Stomach (tissue), 9 donors: Measurements from ENCODE around the gene FBXL19. TPM values are rescaled to one million over a fixed set of nuclear protein-coding genes. Genes with fewer than 3 reads are reported as not detected.
"Not testable (repeated sequence)": the region's sequence is repeated elsewhere in the genome, so short reads cannot be mapped to it uniquely, and the experiment has no call there.

Experiments
- DNase-seq, 2 donors: peaks; one replicate each; pipeline versions ENCODE4 v3.0.0 to v3.0.0-alpha.2; 2013 to 2019
- H3K27ac ChIP-seq, 5 donors: fragments of 200-600 bp in 4 of 5; sonication (generic) in 4 of 5; one replicate each; pipeline ENCODE4 v1.5.1; 2013 to 2019; ENCODE audit warnings: mild to moderate bottlenecking in 1 of 5, moderate library complexity in 1 of 5
- H3K27me3 ChIP-seq, 3 donors: fragments of 200-600 bp; sonication (generic); one replicate each; pipeline ENCODE4 v1.5.1; 2017 to 2019; ENCODE audit warnings: mixed run types in 1 of 3
- H3K36me3 ChIP-seq, 4 donors: fragments of 200-600 bp; sonication (generic); 1 replicate in 3 of 4; 2 replicates in 1 of 4; pipeline ENCODE4 v1.5.1; 2016 to 2019
- H3K4me1 ChIP-seq, 4 donors: fragments of 200-600 bp; sonication (generic); one replicate each; pipeline ENCODE4 v1.5.1; 2016 to 2019
- H3K4me3 ChIP-seq, 4 donors: fragments of 200-600 bp; sonication (generic) in 3 of 4; one replicate each; pipeline ENCODE4 v1.5.1; 2016 to 2019; ENCODE audit warnings: mild to moderate bottlenecking in 1 of 4
- H3K9me3 ChIP-seq, 4 donors: fragments of 200-600 bp; sonication (generic); one replicate each; pipeline ENCODE4 v1.5.1; 2016 to 2019
- CTCF ChIP-seq, 7 experiments: fragments of 450-650 bp in 4 of 7; fragments of 200-600 bp in 3 of 7; sonication (generic) in 3 of 7; IDR thresholded peaks; one replicate each; pipeline ENCODE4 v1.5.1; 2016 to 2019; ENCODE audit warnings: antibody characterized with exemption in 7 of 7, control low read depth in 2 of 7, mild to moderate bottlenecking in 1 of 7
- EP300 ChIP-seq: sonication (generic); formaldehyde crosslinking; IDR thresholded peaks from one replicate; pipeline ENCODE4 v1.6.1; 2017; ENCODE audit warnings: antibody characterized with exemption
- POLR2A ChIP-seq, 4 donors: fragments of 450-650 bp; IDR thresholded peaks; one replicate each; pipeline ENCODE4 v1.6.1; 2016; ENCODE audit warnings: antibody characterized with exemption in 4 of 4, control low read depth in 2 of 4, mild to moderate bottlenecking in 1 of 4, moderate library complexity in 1 of 4
- POLR2AphosphoS5 ChIP-seq, 3 donors: sonication (generic); formaldehyde crosslinking; IDR thresholded peaks; one replicate each; pipeline ENCODE4 v1.6.1; 2016; ENCODE audit warnings: antibody characterized with exemption in 3 of 3
- WGBS, 5 donors: extraction: QIAGEN DNeasy Blood & Tissue Kit in 3 of 5; methylation state at CpG; one replicate each; pipeline versions ENCODE4 v1.1.5 to v1.1.7; 2013 to 2018; 5-methylcytosine and 5-hydroxymethylcytosine counted together
- intact Hi-C: fragments of 100-400 bp; cut with DNase I; formaldehyde crosslinking; loops from one replicate; pipeline ENCODE4 v1.15.1; 2023; ENCODE audit warnings: low total_unique reads
- polyA plus RNA-seq, 3 donors: library from polyadenylated mRNA; stranded (reverse); fragments of 200-250 nt; gene quantifications; one replicate each; pipeline ENCODE4 v1.2.3, GENCODE V29; 2013
- total RNA-seq, 5 donors: library from RNA; depleted of rRNA; stranded (reverse); fragments of >200 nt; gene quantifications; one replicate each; pipeline versions ENCODE4 v1.1.0 to v1.2.3, GENCODE V29; 2014 to 2016
- donor health status: healthy with polysubstance abuse.
- donor health status: Bipolar disorder and iron deficiency.
- donor health status: healthy.

FBXL19 gene
- total and polyA plus RNA-seq, 8 donors = 5.8 to 252 (median 9.5) TPM

GRCh38 chr16:30930160-30930571, 6.8 kb downstream of the FBXL19 start:
- Histone ChIP-seq H3K4me1 (peaks cover 2 to 26% (median 13%) of the 10 kb centered on the region in 4 donors), H3K36me3 (peaks cover 17 to 91% (median 89%) of the 10 kb centered on the region in 4 donors), H3K27ac (no peak overlapping the region), H3K27me3 (no peaks in the 10 kb centered on the region), H3K9me3 (no peaks in the 10 kb centered on the region), H3K4me3 (no peak overlapping the region)
- no peak for DNase-seq
- 89 to 94% (median 93%) methylated on average over 15 to 35 of the region's 35 CpGs for WGBS, 5 donors
- no peak for TF ChIP-seq POLR2A (IDR thresholded peaks at IDR 0.05)
- TF ChIP-seq EP300 = no peak
- no peak for TF ChIP-seq CTCF (IDR thresholded peaks at IDR 0.05)
- TF ChIP-seq POLR2AphosphoS5 (IDR thresholded peaks at IDR 0.05) = no peak
- intact Hi-C loops = no loop called here

- peaks cover 17 to 91% (median 88%) of the 10 kb centered on the region in 4 donors for H3K36me3 ChIP-seq
- no peaks in the 10 kb centered on the region for H3K9me3 ChIP-seq
- DNase-seq = no peak
- no peak overlapping the region for H3K27ac ChIP-seq
- H3K27me3 ChIP-seq = no peaks in the 10 kb centered on the region
- TF ChIP-seq EP300 (no peak), POLR2A (IDR thresholded peaks at IDR 0.05) (no peak), POLR2AphosphoS5 (IDR thresholded peaks at IDR 0.05) (no peak), CTCF (IDR thresholded peaks at IDR 0.05) (no peak)
- 66 to 72% (median 68%) methylated on average over 12 of the region's 12 CpGs for WGBS, 5 donors
- peaks cover 0 to 19% (median 10%) of the 10 kb centered on the region in 4 donors for H3K4me1 ChIP-seq
- no peak overlapping the region for H3K4me3 ChIP-seq
- intact Hi-C loops = no loop called here
These were observed 7.8 kb downstream of the FBXL19 start for GRCh38 chr16:30931068-30931650.

- TF ChIP-seq EP300 = no peak
- TF ChIP-seq CTCF (IDR thresholded peaks at IDR 0.05) = peak in 4 of 7 experiments; percentile 26 to 38 (median 28)
- no peak for TF ChIP-seq POLR2AphosphoS5 (IDR thresholded peaks at IDR 0.05)
- TF ChIP-seq POLR2A (IDR thresholded peaks at IDR 0.05) = no peak
- DNase-seq = peak; percentile 37 to 60
- H3K27me3 ChIP-seq = no peaks in the 10 kb centered on the region
- no peak overlapping the region for H3K4me3 ChIP-seq
- WGBS, 5 donors = 56 to 71% (median 67%) methylated on average over 12 of the region's 12 CpGs
- H3K36me3 ChIP-seq = peaks cover 17 to 77% (median 67%) of the 10 kb centered on the region in 4 donors
- H3K4me1 ChIP-seq = peaks cover 0 to 15% (median 8%) of the 10 kb centered on the region in 4 donors
- intact Hi-C loops = no loop called here
- no peaks in the 10 kb centered on the region for H3K9me3 ChIP-seq
- no peak overlapping the region for H3K27ac ChIP-seq
These were observed 11.6 kb downstream of the FBXL19 start for GRCh38 chr16:30934827-30935557.

GRCh38 chr16:30937692-30938091, 14.3 kb downstream of the FBXL19 start:
- Histone ChIP-seq H3K36me3 (peaks cover 3 to 68% (median 60%) of the 10 kb centered on the region in 4 donors), H3K4me3 (no peak overlapping the region), H3K27me3 (no peaks in the 10 kb centered on the region), H3K27ac (peak overlapping the region in 2 of 5 donors; percentile 2 to 57), H3K9me3 (no peaks in the 10 kb centered on the region), H3K4me1 (peaks cover 10 to 26% (median 18%) of the 10 kb centered on the region in 4 donors)
- 51 to 63% (median 61%) methylated on average over 5 of the region's 5 CpGs for WGBS, 5 donors
- no peak for TF ChIP-seq POLR2A (IDR thresholded peaks at IDR 0.05)
- no peak for TF ChIP-seq EP300
- TF ChIP-seq POLR2AphosphoS5 (IDR thresholded peaks at IDR 0.05) = no peak
- no peak for TF ChIP-seq CTCF (IDR thresholded peaks at IDR 0.05)
- DNase-seq = no peak
- intact Hi-C loops = no loop called here

- 88 to 95% (median 90%) methylated on average over 8 of the region's 8 CpGs for WGBS, 5 donors
- H3K27me3 ChIP-seq, DNase-seq, intact Hi-C loops, H3K4me3 ChIP-seq, H3K27ac ChIP-seq, H3K9me3 ChIP-seq: not testable (repeated sequence)
- Histone ChIP-seq H3K4me1 (peaks cover 10 to 30% (median 18%) of the 10 kb centered on the region in 4 donors), H3K36me3 (peaks cover 0 to 66% (median 61%) of the 10 kb centered on the region in 4 donors)
These were observed 16.2 kb downstream of the FBXL19 start for GRCh38 chr16:30939571-30939970.
